Inflammatory macrophage treated with lipopolysaccharide for 1 hour (primary cell): ENCODE data around the gene JAKMIP1.

Source experiments
- DNase-seq, 2 donors: peaks; one replicate each; pipeline ENCODE4 v3.0.0-alpha.2; 2020 to 2022

The JAKMIP1 gene

GRCh38 chr4:6030679-6031078 lies 169.7 kb downstream of the JAKMIP1 start:
- DNase-seq = no peak

GRCh38 chr4:6029254-6029653 lies 171.1 kb downstream of the JAKMIP1 start:
- DNase-seq = no peak

- DNase-seq = no peak
These were observed 172.2 kb downstream of the JAKMIP1 start for GRCh38 chr4:6028168-6028567.

- no peak for DNase-seq
These were observed 173.0 kb downstream of the JAKMIP1 start for GRCh38 chr4:6027392-6027791.

GRCh38 chr4:6024313-6024960 lies 175.9 kb downstream of the JAKMIP1 start:
- DNase-seq = no peak

GRCh38 chr4:6023731-6024130 lies 176.6 kb downstream of the JAKMIP1 start:
- DNase-seq = no peak

- no peak for DNase-seq
These were observed 177.6 kb downstream of the JAKMIP1 start for GRCh38 chr4:6022607-6023288.

- DNase-seq = no peak
These were observed 178.3 kb downstream of the JAKMIP1 start for GRCh38 chr4:6021831-6022606.

- DNase-seq = no peak
These were observed 179.7 kb downstream of the JAKMIP1 start for GRCh38 chr4:6020613-6021012.

- peak; percentile 14 to 57 for DNase-seq
These were observed 180.8 kb downstream of the JAKMIP1 start for GRCh38 chr4:6019316-6020263.

GRCh38 chr4:6018331-6018730 lies 182.0 kb downstream of the JAKMIP1 start, which contains the start of gene C4orf50:
Gene C4orf50 (minus strand): TSS chr4:6018431.
- no peak for DNase-seq

GRCh38 chr4:6017800-6018199 lies 182.5 kb downstream of the JAKMIP1 start:
- no peak for DNase-seq

GRCh38 chr4:6017030-6017429 lies 183.3 kb downstream of the JAKMIP1 start:
- DNase-seq = no peak

GRCh38 chr4:6013564-6013963 lies 186.8 kb downstream of the JAKMIP1 start:
- no peak for DNase-seq

- DNase-seq = no peak
These were observed 188.1 kb downstream of the JAKMIP1 start for GRCh38 chr4:6012200-6012599.

GRCh38 chr4:6011686-6012085 lies 188.7 kb downstream of the JAKMIP1 start:
- DNase-seq = no peak

- no peak for DNase-seq
These were observed 189.1 kb downstream of the JAKMIP1 start for GRCh38 chr4:6011271-6011671.

GRCh38 chr4:6010789-6011188 lies 189.6 kb downstream of the JAKMIP1 start:
- no peak for DNase-seq

- DNase-seq = no peak
These were observed 190.9 kb downstream of the JAKMIP1 start for GRCh38 chr4:6009452-6009851.

GRCh38 chr4:6008766-6009385 lies 191.5 kb downstream of the JAKMIP1 start:
- no peak for DNase-seq

- DNase-seq = no peak
These were observed 192.2 kb downstream of the JAKMIP1 start for GRCh38 chr4:6008092-6008551.

GRCh38 chr4:6005175-6005574 lies 195.2 kb downstream of the JAKMIP1 start:
- no peak for DNase-seq
